GM23338 (cell line): Measurements from ENCODE around the gene FRK.

Experiments used
- CREB1 ChIP-seq: fragments of 250-450 bp; sonication (Bioruptor Pico); IDR thresholded peaks from 2 replicates; pipeline ENCODE4 v1.5.0; 2020; ENCODE audit warnings: low read depth, mild to moderate bottlenecking, moderate library complexity
- CTCF ChIP-seq, 2 experiments: fragments of 200-600 bp in 1 of 2; sonication (generic) in 1 of 2; conservative IDR thresholded peaks; 2 replicates each; pipeline versions ENCODE4 v1.5.1 to v1.6.1; 2016 to 2017; ENCODE audit warnings: antibody characterized with exemption in 2 of 2, low read depth in 2 of 2, mild to moderate bottlenecking in 2 of 2, moderate library complexity in 1 of 2
- EZH2 ChIP-seq: fragments of 200-600 bp; sonication (generic); IDR thresholded peaks from one replicate; pipeline ENCODE4 v1.8.0; 2017; ENCODE audit warnings: antibody characterized with exemption, mild to moderate bottlenecking, low read depth; ENCODE audit not compliant: unreplicated experiment
- EZH2phosphoT487 ChIP-seq: fragments of 200-600 bp; sonication (generic); IDR thresholded peaks from one replicate; pipeline ENCODE4 v1.8.1; 2018; ENCODE audit warnings: antibody characterized with exemption; ENCODE audit not compliant: unreplicated experiment
- JUNB ChIP-seq: IDR thresholded peaks from one replicate; pipeline ENCODE4 v1.6.1; 2016; ENCODE audit warnings: antibody characterized with exemption; ENCODE audit not compliant: unreplicated experiment
- NANOG ChIP-seq: IDR thresholded peaks from 2 replicates; pipeline ENCODE4 v1.6.1; 2016; ENCODE audit warnings: antibody characterized with exemption, borderline replicate concordance
- POLR2AphosphoS5 ChIP-seq: IDR thresholded peaks from 2 replicates; pipeline ENCODE4 v1.6.1; 2016; ENCODE audit warnings: antibody characterized with exemption, low read depth
- REST ChIP-seq: IDR thresholded peaks from one replicate; pipeline ENCODE4 v1.6.1; 2018; ENCODE audit warnings: antibody characterized with exemption; ENCODE audit not compliant: unreplicated experiment
- STAT1 ChIP-seq: IDR thresholded peaks from one replicate; pipeline ENCODE4 v1.6.1; 2016; ENCODE audit warnings: antibody characterized with exemption; ENCODE audit not compliant: unreplicated experiment
- ZNF331 ChIP-seq: fragments of 250-450 bp; sonication (Bioruptor Pico); IDR thresholded peaks from 2 replicates; pipeline ENCODE4 v1.5.0; 2020; ENCODE audit warnings: low read depth, mild to moderate bottlenecking, moderate library complexity
- ZNF462 ChIP-seq: fragments of 250-450 bp; sonication (Bioruptor Pico); IDR thresholded peaks from 2 replicates; pipeline ENCODE4 v1.5.0; 2020; ENCODE audit warnings: mild to moderate bottlenecking, moderate library complexity

DNA sequence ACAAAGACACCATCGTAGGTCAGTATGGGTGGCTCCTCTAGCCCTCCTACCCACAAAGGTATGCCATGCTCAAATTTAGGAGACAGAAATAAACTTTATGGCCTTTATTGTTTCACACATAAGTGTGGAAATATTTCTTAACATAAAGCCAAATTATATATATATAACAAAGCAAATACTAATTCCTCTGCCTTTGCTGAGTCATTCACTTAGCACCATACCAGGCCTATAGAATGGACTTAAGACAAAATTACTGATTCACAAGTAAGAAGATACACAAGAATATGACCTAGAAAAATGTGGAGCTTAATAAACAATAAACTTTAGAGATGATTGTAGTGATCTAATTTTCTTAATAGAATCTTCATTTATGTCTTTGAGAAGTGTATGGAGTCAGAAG is 5.2 kb downstream of the FRK start:
- no peak for TF ChIP-seq CTCF (conservative IDR thresholded peaks at IDR 0.05; ENCODE audit: low read depth in 2 of 2)
- TF ChIP-seq EZH2: no peak
- no peak for TF ChIP-seq POLR2AphosphoS5
- no peak for TF ChIP-seq NANOG
- TF ChIP-seq EZH2phosphoT487: no peak
- no peak for TF ChIP-seq REST
- TF ChIP-seq JUNB: no peak
- no peak for TF ChIP-seq STAT1
- no peak for TF ChIP-seq ZNF331 (CRISPR knock-in tag)
- no peak for TF ChIP-seq ZNF462 (CRISPR knock-in tag)
- no peak for TF ChIP-seq CREB1 (CRISPR knock-in tag)
